Esophagus (tissue), 2 donors: ENCODE data around the gene CDC25B. TPM values are rescaled to one million over a fixed set of nuclear protein-coding genes. Genes with fewer than 3 reads are reported as not detected.

Experiments
- H3K27ac ChIP-seq, 2 donors: one replicate each; pipeline ENCODE4 v1.5.1; 2013; ENCODE audit warnings: low read depth in 2 of 2, mild to moderate bottlenecking in 2 of 2, inconsistent platforms in 1 of 2, low read length in 1 of 2, moderate library complexity in 1 of 2
- H3K27me3 ChIP-seq, 2 donors: one replicate each; pipeline ENCODE4 v1.6.1; 2013; ENCODE audit warnings: low read length in 2 of 2, control low read depth in 1 of 2, mild to moderate bottlenecking in 1 of 2; ENCODE audit not compliant: insufficient read depth in 2 of 2, control insufficient read depth in 1 of 2
- H3K36me3 ChIP-seq, 2 donors: one replicate each; pipeline ENCODE4 v1.6.1; 2013; ENCODE audit warnings: low read length in 1 of 2; ENCODE audit not compliant: control insufficient read depth in 2 of 2, insufficient read depth in 2 of 2
- H3K4me1 ChIP-seq, 2 donors: one replicate each; pipeline ENCODE4 v1.6.1; 2013; ENCODE audit warnings: low read length in 1 of 2; ENCODE audit not compliant: control insufficient read depth in 2 of 2, insufficient read depth in 2 of 2
- H3K4me3 ChIP-seq, 2 donors: one replicate each; pipeline ENCODE4 v1.5.1; 2013; ENCODE audit warnings: low read length in 2 of 2, mild to moderate bottlenecking in 2 of 2, low read depth in 1 of 2, moderate library complexity in 1 of 2
- H3K9me3 ChIP-seq, 2 donors: one replicate each; pipeline ENCODE4 v1.6.1; 2013; ENCODE audit warnings: mild to moderate bottlenecking in 2 of 2, low read depth in 1 of 2, low read length in 1 of 2, moderate library complexity in 1 of 2; ENCODE audit not compliant: control insufficient read depth in 2 of 2, insufficient read depth in 1 of 2
- WGBS, 2 donors: extraction: QIAGEN DNeasy Blood & Tissue Kit; methylation state at CpG; one replicate each; pipeline ENCODE4 v1.1.7; 2013; 5-methylcytosine and 5-hydroxymethylcytosine counted together
- polyA plus RNA-seq, 2 donors: library from polyadenylated mRNA; stranded (reverse); fragments of 200-250 nt; gene quantifications; one replicate each; pipeline ENCODE4 v1.2.3, GENCODE V29; 2013
- donor health status: healthy with polysubstance abuse.
- donor health status: Bipolar disorder and iron deficiency.

Gene CDC25B
- polyA plus RNA-seq, 2 donors, result 15.6 to 21.8 TPM

DNA sequence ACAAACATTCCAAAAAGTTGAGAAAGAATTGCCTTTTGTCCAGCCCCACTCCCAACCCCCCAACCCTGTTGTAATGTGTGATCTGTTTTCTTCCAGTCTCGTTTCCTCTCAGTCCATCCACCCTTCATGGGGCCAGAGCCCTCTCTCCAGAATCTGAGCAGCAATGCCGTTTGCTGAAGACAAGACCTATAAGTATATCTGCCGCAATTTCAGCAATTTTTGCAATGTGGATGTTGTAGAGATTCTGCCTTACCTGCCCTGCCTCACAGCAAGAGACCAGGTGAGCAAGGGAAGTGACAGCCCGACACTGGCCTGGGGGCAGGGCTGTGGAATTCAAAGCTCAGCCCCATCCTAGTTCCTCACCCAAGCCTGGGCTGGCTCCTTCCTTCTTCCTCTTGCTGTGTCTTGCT is 58.4 kb downstream of the CDC25B start:
- WGBS, 2 donors, result 60 to 68% methylated on average over 4 of the region's 4 CpGs

More for the DNA sequence above, 58.4 kb downstream of the CDC25B start:
- H3K36me3 ChIP-seq, result peaks cover 11 to 14% of the 10 kb centered on the region in 2 donors
- no peak overlapping the region for H3K4me3 ChIP-seq
- H3K9me3 ChIP-seq, result no peaks in the 10 kb centered on the region
- H3K27ac ChIP-seq, result peak overlapping the region in 1 of 2 donors; percentile 21
- peaks cover 0 to 4% of the 10 kb centered on the region in 2 donors for H3K4me1 ChIP-seq
- H3K27me3 ChIP-seq, result no peaks in the 10 kb centered on the region

Other genes starting within 250 kb of the CDC25B start
- not detected for gene GFRA4, start 132.9 kb upstream of the CDC25B start, polyA plus RNA-seq
- 10 to 100 TPM; 27.3 to 83.1 TPM for gene ADAM33, start 114.3 kb upstream of the CDC25B start, polyA plus RNA-seq
- 1 to 10 TPM; 1.1 to 1.4 TPM for gene SIGLEC1, start 83.7 kb upstream of the CDC25B start, polyA plus RNA-seq
- gene HSPA12B, start 63.6 kb upstream of the CDC25B start, polyA plus RNA-seq, result 1 to 10 TPM; 2.0 to 2.3 TPM
- gene ADISSP, start 28.6 kb upstream of the CDC25B start, polyA plus RNA-seq, result 10 to 100 TPM; 18.0 to 33.2 TPM
- gene SPEF1, start 14.9 kb upstream of the CDC25B start, polyA plus RNA-seq, result under 1 TPM; 0.07 to 0.08 TPM
- 10 to 100 TPM; 33.3 to 43.4 TPM for gene CENPB, start 9.6 kb upstream of the CDC25B start, polyA plus RNA-seq
- gene AP5S1, start 24.2 kb downstream of the CDC25B start, polyA plus RNA-seq, result 1 to 10 TPM; 4.6 to 7.9 TPM
- gene MAVS, start 50.5 kb downstream of the CDC25B start, polyA plus RNA-seq, result 10 to 100 TPM in 1 of 2 donors, 1 to 10 TPM in 1; 9.2 to 20.5 TPM
- 10 to 100 TPM; 31.0 to 31.9 TPM for gene PANK2, start 93.1 kb downstream of the CDC25B start, polyA plus RNA-seq
- gene RNF24, start 219.2 kb downstream of the CDC25B start, polyA plus RNA-seq, result 1 to 10 TPM; 3.0 to 3.9 TPM